Uterus (tissue), 4 donors: ENCODE data around the gene NRXN3. TPM values are rescaled to one million over a fixed set of nuclear protein-coding genes. Genes with fewer than 3 reads are reported as not detected.

ENCODE experiments used
- DNase-seq, 2 donors: peaks; one replicate each; pipeline ENCODE4 v3.0.0-alpha.2; 2019 to 2020
- H3K27ac ChIP-seq, 2 donors: fragments of 200-600 bp; sonication (generic); 1 replicate in 1 of 2; 2 replicates in 1 of 2; pipeline ENCODE4 v1.5.1; 2016 to 2018
- H3K27me3 ChIP-seq, 2 donors: fragments of 200-600 bp; sonication (generic); one replicate each; pipeline ENCODE4 v1.5.1; 2018 to 2019; ENCODE audit warnings: control low read depth in 1 of 2
- H3K36me3 ChIP-seq, 2 donors: fragments of 200-600 bp; sonication (generic); one replicate each; pipeline ENCODE4 v1.5.1; 2019; ENCODE audit warnings: control low read depth in 1 of 2
- H3K4me1 ChIP-seq, 2 donors: fragments of 200-600 bp; sonication (generic); one replicate each; pipeline ENCODE4 v1.5.1; 2018 to 2019; ENCODE audit warnings: control low read depth in 1 of 2
- H3K4me3 ChIP-seq, 2 donors: fragments of 200-600 bp; sonication (generic); 1 replicate in 1 of 2; 2 replicates in 1 of 2; pipeline ENCODE4 v1.5.1; 2018 to 2019; ENCODE audit warnings: mild to moderate bottlenecking in 1 of 2
- H3K9me3 ChIP-seq, 2 donors: fragments of 200-600 bp; sonication (generic); one replicate each; pipeline ENCODE4 v1.5.1; 2019; ENCODE audit warnings: control low read depth in 1 of 2
- CTCF ChIP-seq, 4 experiments: fragments of 200-600 bp in 2 of 4; fragments of 450-650 bp in 2 of 4; sonication (generic) in 2 of 4; IDR thresholded peaks; one replicate each; pipeline ENCODE4 v1.5.1; 2016 to 2019; ENCODE audit warnings: antibody characterized with exemption in 4 of 4, mild to moderate bottlenecking in 2 of 4, moderate library complexity in 1 of 4
- POLR2A ChIP-seq, 2 donors: fragments of 450-650 bp; IDR thresholded peaks; one replicate each; pipeline ENCODE4 v1.6.1; 2016; ENCODE audit warnings: antibody characterized with exemption in 2 of 2, mild to moderate bottlenecking in 1 of 2, moderate library complexity in 1 of 2
- intact Hi-C: fragments of 100-400 bp; cut with DNase I; formaldehyde crosslinking; loops from one replicate; pipeline ENCODE4 v1.15.1; 2023; ENCODE audit warnings: low total_unique reads
- total RNA-seq, 4 donors: library from RNA; depleted of rRNA in 3 of 4; stranded (reverse); fragments of >200 nt in 3 of 4; gene quantifications; one replicate each; pipeline versions ENCODE4 v1.1.0 to v1.2.4, GENCODE V29; 2014 to 2023
- donor health status: DM: yes; HTN: yes; CAD: no.

NRXN3 gene
- total RNA-seq, 4 donors from 2014 or later, result 2.9 to 17.0 (median 4.4) TPM

GRCh38 chr14:79701371-79701770, 1531.2 kb downstream of the NRXN3 start:
- DNase-seq, result no peak
- Histone ChIP-seq H3K36me3 (no peaks in the 10 kb centered on the region), H3K27ac (no peak overlapping the region), H3K4me1 (peaks cover 0 to 5% of the 10 kb centered on the region in 2 donors), H3K27me3 (no peaks in the 10 kb centered on the region), H3K9me3 (no peaks in the 10 kb centered on the region), H3K4me3 (no peak overlapping the region)
- TF ChIP-seq CTCF (IDR thresholded peaks at IDR 0.05), result no peak
- no peak for TF ChIP-seq POLR2A (IDR thresholded peaks at IDR 0.05)
- intact Hi-C loops, result no loop called here

GRCh38 chr14:79702197-79702596, 1532.0 kb downstream of the NRXN3 start:
- H3K27me3 ChIP-seq, result no peaks in the 10 kb centered on the region
- H3K27ac ChIP-seq, result no peak overlapping the region
- no peak for DNase-seq
- H3K4me1 ChIP-seq, result peaks cover 0 to 5% of the 10 kb centered on the region in 2 donors
- H3K9me3 ChIP-seq, result no peaks in the 10 kb centered on the region
- intact Hi-C loops, result no loop called here
- H3K4me3 ChIP-seq, result no peak overlapping the region
- no peak for TF ChIP-seq POLR2A (IDR thresholded peaks at IDR 0.05)
- TF ChIP-seq CTCF (IDR thresholded peaks at IDR 0.05), result no peak
- H3K36me3 ChIP-seq, result no peaks in the 10 kb centered on the region

DNA sequence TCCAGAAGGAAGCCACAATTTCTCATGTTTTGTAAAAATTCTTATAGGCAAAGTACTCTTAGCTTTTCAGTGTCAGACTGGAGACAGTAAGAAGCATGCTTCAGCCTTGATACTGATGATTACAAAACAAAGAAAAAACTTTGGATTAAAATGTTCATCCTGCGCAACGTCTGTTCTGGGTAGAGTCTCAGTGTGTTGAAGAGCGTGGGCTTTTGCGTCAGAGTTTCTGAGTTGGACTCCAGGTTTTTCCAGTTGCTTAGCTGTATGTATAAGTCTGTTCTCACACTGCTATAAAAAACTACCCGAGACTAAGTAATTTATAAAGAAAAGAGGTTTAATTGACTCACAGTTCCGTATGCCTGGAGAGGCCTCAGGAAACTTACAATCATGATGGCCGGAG, 1533.0 kb downstream of the NRXN3 start:
- Histone ChIP-seq H3K4me3 (no peak overlapping the region), H3K4me1 (peaks cover 0 to 5% of the 10 kb centered on the region in 2 donors), H3K27me3 (no peaks in the 10 kb centered on the region), H3K36me3 (no peaks in the 10 kb centered on the region), H3K9me3 (no peaks in the 10 kb centered on the region), H3K27ac (no peak overlapping the region)
- intact Hi-C loops, result no loop called here
- no peak for DNase-seq
- TF ChIP-seq CTCF (IDR thresholded peaks at IDR 0.05) (no peak), POLR2A (IDR thresholded peaks at IDR 0.05) (no peak)

DNA sequence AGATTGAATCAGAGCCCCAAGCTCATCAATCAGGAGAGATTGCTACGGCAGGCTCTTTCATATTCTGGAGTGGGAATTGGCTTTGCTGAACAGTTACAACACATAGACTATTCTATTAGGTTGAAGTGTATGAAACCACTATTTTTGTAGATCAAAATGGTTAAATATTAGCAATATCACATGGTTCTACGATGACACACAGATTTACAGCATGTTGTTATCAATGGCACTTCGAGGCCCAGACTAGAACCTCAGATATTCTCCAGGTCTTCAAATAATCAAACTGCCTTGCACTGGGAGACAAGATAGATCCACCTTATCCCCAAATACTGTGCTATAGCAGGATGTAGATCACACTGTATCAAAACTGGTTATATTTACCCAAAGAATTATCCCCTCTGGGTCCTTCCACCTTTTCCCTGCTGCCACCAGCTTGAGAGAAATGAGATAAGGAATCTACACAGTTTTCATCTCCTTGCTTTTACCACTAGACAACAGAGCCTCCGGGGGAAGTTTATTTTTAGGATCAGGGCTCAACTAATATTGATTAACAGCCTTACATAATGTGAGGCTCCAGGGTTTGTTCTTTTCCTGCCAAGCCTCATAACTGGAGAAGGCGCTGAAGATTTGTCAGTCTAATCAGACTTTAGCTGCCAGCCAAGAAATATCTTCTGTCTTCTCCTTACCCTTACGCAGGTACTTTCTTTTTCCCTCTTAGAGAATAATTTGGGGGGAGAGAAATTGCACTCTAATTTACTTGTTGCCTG, 1534.1 kb downstream of the NRXN3 start:
- no peak overlapping the region for H3K27ac ChIP-seq
- H3K36me3 ChIP-seq, result no peaks in the 10 kb centered on the region
- DNase-seq, result no peak
- intact Hi-C loops, result no loop called here
- peaks cover 0 to 5% of the 10 kb centered on the region in 2 donors for H3K4me1 ChIP-seq
- H3K4me3 ChIP-seq, result no peak overlapping the region
- no peak for TF ChIP-seq POLR2A (IDR thresholded peaks at IDR 0.05)
- H3K27me3 ChIP-seq, result no peaks in the 10 kb centered on the region
- H3K9me3 ChIP-seq, result no peaks in the 10 kb centered on the region

DNA sequence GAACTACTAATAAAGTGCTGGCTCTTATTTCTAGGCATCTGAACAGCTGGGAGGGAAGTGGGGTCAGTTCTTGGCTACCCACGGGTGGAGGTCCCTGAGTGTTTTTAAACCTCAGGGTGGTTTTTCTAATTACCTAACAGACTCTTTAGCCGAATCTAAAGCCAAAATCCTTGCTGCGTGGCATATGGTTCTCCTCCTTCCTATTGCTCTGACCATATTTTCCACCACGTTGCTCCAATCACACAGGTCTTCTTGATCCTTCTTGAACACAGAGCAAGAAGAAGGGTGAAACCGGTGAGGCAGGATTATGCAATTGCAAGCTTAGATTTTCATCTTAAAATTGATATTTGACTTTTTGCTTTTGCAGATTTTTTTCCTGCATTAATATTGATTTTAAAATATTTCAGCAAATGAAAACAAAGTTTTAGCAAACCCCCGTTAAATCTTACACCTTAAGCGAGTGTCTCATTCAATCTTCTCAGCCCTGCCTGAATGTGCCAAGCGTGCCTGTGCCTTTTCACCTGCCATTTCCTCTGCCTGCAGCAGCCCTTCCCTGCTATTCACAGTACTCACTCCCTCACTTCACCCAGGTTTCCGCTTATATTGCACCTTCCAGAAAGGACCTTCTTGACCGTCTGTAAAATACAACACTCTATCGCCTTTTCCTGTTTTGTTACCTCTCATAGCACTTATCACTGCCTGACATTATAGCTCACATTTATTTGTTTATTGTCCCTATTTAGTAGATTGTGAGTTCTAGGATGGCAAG, 1535.1 kb downstream of the NRXN3 start:
- Histone ChIP-seq H3K36me3 (no peaks in the 10 kb centered on the region), H3K27me3 (no peaks in the 10 kb centered on the region), H3K9me3 (no peaks in the 10 kb centered on the region), H3K4me3 (no peak overlapping the region), H3K27ac (no peak overlapping the region), H3K4me1 (peaks cover 0 to 5% of the 10 kb centered on the region in 2 donors)
- intact Hi-C loops, result no loop called here
- no peak for DNase-seq
- no peak for TF ChIP-seq POLR2A (IDR thresholded peaks at IDR 0.05)
- no peak for TF ChIP-seq CTCF (IDR thresholded peaks at IDR 0.05)
